H1 (cell line): ENCODE results near the gene KIZ. TPM values are rescaled to one million over a fixed set of nuclear protein-coding genes. Genes with fewer than 3 reads are reported as not detected.
"Not testable (repeated sequence)": the region's sequence is repeated elsewhere in the genome, so short reads cannot be mapped to it uniquely, and the experiment has no call there.

Source experiments
- CTCF ChIA-PET: fragments of 300-600 bp; sonication (Branson Sonifier 250); formaldehyde crosslinking; loops from one replicate; lab custom pipeline; 2021; ENCODE audit not compliant: partially characterized antibody; lab: Charles Lee
- POLR2A ChIA-PET: fragments of 300-600 bp; sonication (Branson Sonifier 250); formaldehyde crosslinking; loops from one replicate; lab custom pipeline; 2021; ENCODE audit warnings: inconsistent platforms; ENCODE audit not compliant: partially characterized antibody; lab: Charles Lee
- DNase-seq, 2 experiments: peaks; one replicate each; pipeline versions ENCODE4 v3.0.0 to v3.0.0-alpha.2; 2010 to 2022; ENCODE audit warnings: low spot score in 2 of 2, low read depth in 1 of 2, mixed read lengths in 1 of 2
- FAIRE-seq: peaks from 2 replicates; lab custom pipeline; 2011; peaks lifted over from hg19 to GRCh38; lab: Jason Lieb, UNC
- H2AFZ ChIP-seq: 2 replicates; pipeline ENCODE4 v1.8.1; 2012; ENCODE audit warnings: low read length, inconsistent platforms
- H2AK5ac ChIP-seq: 2 replicates; pipeline ENCODE4 v1.6.1; 2013; ENCODE audit warnings: low read depth, low read length
- H2BK120ac ChIP-seq: replicated peaks from 2 replicates; pipeline ENCODE3; 2013; ENCODE audit warnings: low read depth, low read length, inconsistent platforms
- H2BK12ac ChIP-seq: 2 replicates; pipeline ENCODE4 v1.6.1; 2013; ENCODE audit warnings: low read depth, low read length
- H2BK15ac ChIP-seq: 2 replicates; pipeline ENCODE4 v1.6.1; 2013; ENCODE audit warnings: low read length
- H2BK20ac ChIP-seq: 2 replicates; pipeline ENCODE4 v1.6.1; 2013; ENCODE audit warnings: low read length
- H2BK5ac ChIP-seq: 2 replicates; pipeline ENCODE4 v1.6.1; 2013; ENCODE audit warnings: low read depth, low read length
- H3K14ac ChIP-seq: 2 replicates; pipeline ENCODE4 v1.6.1; 2013; ENCODE audit warnings: inconsistent platforms; ENCODE audit not compliant: insufficient read length
- H3K18ac ChIP-seq: 2 replicates; pipeline ENCODE4 v1.6.1; 2013; ENCODE audit warnings: low read length; ENCODE audit errors: extremely low read depth
- H3K23ac ChIP-seq: 2 replicates; pipeline ENCODE4 v1.6.1; 2013; ENCODE audit warnings: inconsistent platforms; ENCODE audit not compliant: insufficient read length
- H3K23me2 ChIP-seq: 2 replicates; pipeline ENCODE4 v1.6.1; 2013; ENCODE audit warnings: low read depth, low read length
- H3K27ac ChIP-seq: 2 replicates; pipeline ENCODE4 v1.6.1; 2011; ENCODE audit warnings: low read depth, low read length, inconsistent platforms
- H3K27me3 ChIP-seq, 4 experiments: replicated peaks in 1 of 4; 1 replicate in 1 of 4; 2 replicates in 3 of 4; pipeline versions ENCODE4 v1.6.1 to v1.8.1; 2011 to 2013; ENCODE audit warnings: low read length in 3 of 4, mild to moderate bottlenecking in 3 of 4, inconsistent platforms in 2 of 4, mixed read lengths in 2 of 4, moderate library complexity in 1 of 4; ENCODE audit not compliant: control insufficient read depth in 3 of 4, insufficient read depth in 3 of 4; ENCODE audit errors: extremely low read depth in 1 of 4
- H3K36me3 ChIP-seq, 4 experiments: 2 replicates each; pipeline versions ENCODE4 v1.6.1 to v1.8.1; 2011 to 2013; ENCODE audit warnings: mild to moderate bottlenecking in 4 of 4, low read length in 3 of 4, moderate library complexity in 2 of 4, control low read depth in 1 of 4, inconsistent platforms in 1 of 4; ENCODE audit not compliant: insufficient read depth in 4 of 4, control insufficient read depth in 2 of 4
- H3K4ac ChIP-seq: replicated peaks from 2 replicates; pipeline ENCODE3; 2013; ENCODE audit warnings: low read length, low read depth, mixed read lengths, inconsistent platforms; ENCODE audit not compliant: insufficient read length
- H3K4me1 ChIP-seq, 4 experiments: replicated peaks in 1 of 4; 1 replicate in 1 of 4; 2 replicates in 3 of 4; pipeline versions ENCODE4 v1.6.1 to v1.8.1; 2011 to 2013; ENCODE audit warnings: low read length in 3 of 4, inconsistent platforms in 2 of 4, mixed read lengths in 1 of 4; ENCODE audit not compliant: insufficient read depth in 4 of 4, control insufficient read depth in 3 of 4
- H3K4me2 ChIP-seq, 2 experiments: 2 replicates each; pipeline versions ENCODE4 v1.6.1 to v1.8.1; 2011 to 2013; ENCODE audit warnings: low read depth in 2 of 2, low read length in 2 of 2, control low read depth in 1 of 2, inconsistent platforms in 1 of 2, mild to moderate bottlenecking in 1 of 2; ENCODE audit not compliant: insufficient read depth in 1 of 2
- H3K4me3 ChIP-seq, 4 experiments: fragments of 200-600, 300-600 bp in 1 of 4; sonication (generic), shearing (Covaris generic), sonication (Bioruptor Twin) in 1 of 4; 2 replicates each; pipeline versions ENCODE4 v1.5.1 to v1.8.1; 2011 to 2016; ENCODE audit warnings: low read length in 4 of 4, low read depth in 3 of 4, control low read depth in 2 of 4, inconsistent platforms in 2 of 4, mild to moderate bottlenecking in 2 of 4, mixed read lengths in 1 of 4, moderate library complexity in 1 of 4; ENCODE audit not compliant: insufficient read depth in 2 of 4; ENCODE audit errors: extremely low read depth in 1 of 4
- H3K56ac ChIP-seq: replicated peaks from 2 replicates; pipeline ENCODE3; 2013; ENCODE audit warnings: low read depth, mild to moderate bottlenecking, mixed read lengths, low read length, inconsistent platforms; ENCODE audit not compliant: insufficient read length
- H3K79me1 ChIP-seq: 2 replicates; pipeline ENCODE4 v1.6.1; 2013; ENCODE audit warnings: low read depth, low read length, control low read depth
- H3K79me2 ChIP-seq, 2 experiments: 2 replicates each; pipeline versions ENCODE4 v1.6.1 to v1.8.1; 2012 to 2013; ENCODE audit warnings: low read length in 2 of 2, mild to moderate bottlenecking in 2 of 2, inconsistent platforms in 1 of 2; ENCODE audit not compliant: insufficient read depth in 2 of 2, control insufficient read depth in 1 of 2
- H3K9ac ChIP-seq, 4 experiments: replicated peaks in 1 of 4; 1 replicate in 1 of 4; 2 replicates in 3 of 4; pipeline versions ENCODE4 v1.6.1 to v1.8.1; 2011 to 2013; ENCODE audit warnings: low read depth in 3 of 4, low read length in 3 of 4, control low read depth in 2 of 4, mild to moderate bottlenecking in 2 of 4, moderate library complexity in 2 of 4, inconsistent platforms in 1 of 4; ENCODE audit errors: extremely low read depth in 1 of 4
- H3K9me3 ChIP-seq, 2 experiments: 2 replicates each; pipeline versions ENCODE4 v1.6.1 to v1.8.1; 2012 to 2013; ENCODE audit warnings: mild to moderate bottlenecking in 2 of 2, moderate library complexity in 2 of 2, control low read depth in 1 of 2, inconsistent platforms in 1 of 2, low read depth in 1 of 2, low read length in 1 of 2, mixed read lengths in 1 of 2; ENCODE audit not compliant: insufficient read depth in 2 of 2
- H4K20me1 ChIP-seq, 2 experiments: replicated peaks in 1 of 2; 2 replicates each; pipeline versions ENCODE3 to v1.8.1; 2011 to 2013; ENCODE audit warnings: inconsistent platforms in 2 of 2, low read length in 2 of 2, mild to moderate bottlenecking in 1 of 2; ENCODE audit not compliant: insufficient read depth in 2 of 2, control insufficient read depth in 1 of 2
- H4K5ac ChIP-seq: 2 replicates; pipeline ENCODE4 v1.6.1; 2013; ENCODE audit warnings: low read length, low read depth, mixed read lengths, inconsistent platforms; ENCODE audit not compliant: insufficient read length
- H4K8ac ChIP-seq: 2 replicates; pipeline ENCODE4 v1.8.0; 2013; ENCODE audit warnings: mild to moderate bottlenecking, moderate library complexity, low read length, inconsistent platforms; ENCODE audit not compliant: insufficient read depth; ENCODE audit errors: extremely low read depth
- H4K91ac ChIP-seq: replicated peaks from 2 replicates; pipeline ENCODE3; 2013; ENCODE audit warnings: low read length, mixed read lengths, inconsistent platforms; ENCODE audit not compliant: insufficient read length
- WGBS, 2 experiments: shearing (Covaris generic) in 1 of 2; methylation state at CpG; one replicate each; pipeline versions ENCODE4 v1.1.6 to v1.1.7; 2013 to 2015; ENCODE audit warnings: low lambda C conversion rate in 2 of 2, mixed read lengths in 2 of 2, inconsistent platforms in 1 of 2, low coverage in 1 of 2, missing lambda C conversion rate in 1 of 2; ENCODE audit not compliant: insufficient replicate concordance in 2 of 2, insufficient coverage in 1 of 2, insufficient read length in 1 of 2; ENCODE audit errors: extremely low coverage in 1 of 2, missing lambda C conversion rate in 1 of 2; 5-methylcytosine and 5-hydroxymethylcytosine counted together
- polyA plus RNA-seq, 7 experiments: library from polyadenylated mRNA; depleted of rRNA in 3 of 7; stranded (reverse) in 5 of 7; unstranded in 2 of 7; fragments of >200 nt in 5 of 7; fragments of 200-250 nt in 2 of 7; gene quantifications; 1 replicate in 5 of 7; 2 replicates in 1 of 7; 4 replicates in 1 of 7; pipeline versions ENCODE4 v1.2.1 to v1.2.3, GENCODE V29; 2011 to 2013; ENCODE audit warnings: missing spikeins in 2 of 7, mixed read lengths in 2 of 7
- total RNA-seq: library from RNA; stranded (reverse); fragmentation: NEBNext Ultra II Directional; extraction: Animal tissue kit (Norgen Biotek cat#: 25700); gene quantifications from 2 replicates; pipeline ENCODE4 v1.2.1, GENCODE V29; 2021

Gene KIZ
- total and polyA plus RNA-seq, 2 of the 8 experiments (the other 6 are each of a cell fraction or from before 2014, with no cell fraction given), result 13.0 to 51.7 TPM

- H3K9me3 ChIP-seq, H3K4me1 ChIP-seq, H3K36me3 ChIP-seq, H3K27ac ChIP-seq, H3K79me1 ChIP-seq, DNase-seq, H3K4ac ChIP-seq, H3K4me3 ChIP-seq, H2BK120ac ChIP-seq, H4K91ac ChIP-seq, H2BK15ac ChIP-seq, FAIRE-seq, H3K79me2 ChIP-seq, H3K4me2 ChIP-seq, POLR2A ChIA-PET, H3K56ac ChIP-seq, H2BK12ac ChIP-seq, H3K9ac ChIP-seq, H3K14ac ChIP-seq, H2BK20ac ChIP-seq, H4K8ac ChIP-seq, H3K27me3 ChIP-seq, H2AFZ ChIP-seq, H3K18ac ChIP-seq, H2BK5ac ChIP-seq, H3K23ac ChIP-seq, H2AK5ac ChIP-seq, H4K5ac ChIP-seq, H4K20me1 ChIP-seq, H3K23me2 ChIP-seq: not testable (repeated sequence)
- CTCF ChIA-PET, result interaction anchor here (1.9 kb wide), 1 partner anchor 13 kb away, joined by 8 read pairs; no protein-coding TSS in a partner anchor
- WGBS, 2 experiments, result 81% methylated on average over 8 of the region's 8 CpGs; no CpG with 5 or more reads in 1 of the 2 experiments
These were observed 121.8 kb downstream of the KIZ start for GRCh38 chr20:21247603-21248095.
